ENCODE data around the gene BCAR3. TPM values are rescaled to one million over a fixed set of nuclear protein-coding genes. Genes with fewer than 3 reads are reported as not detected.

Gene BCAR3
- total RNA-seq, 1 donor from 2014 or later: 11.7 TPM

DNA sequence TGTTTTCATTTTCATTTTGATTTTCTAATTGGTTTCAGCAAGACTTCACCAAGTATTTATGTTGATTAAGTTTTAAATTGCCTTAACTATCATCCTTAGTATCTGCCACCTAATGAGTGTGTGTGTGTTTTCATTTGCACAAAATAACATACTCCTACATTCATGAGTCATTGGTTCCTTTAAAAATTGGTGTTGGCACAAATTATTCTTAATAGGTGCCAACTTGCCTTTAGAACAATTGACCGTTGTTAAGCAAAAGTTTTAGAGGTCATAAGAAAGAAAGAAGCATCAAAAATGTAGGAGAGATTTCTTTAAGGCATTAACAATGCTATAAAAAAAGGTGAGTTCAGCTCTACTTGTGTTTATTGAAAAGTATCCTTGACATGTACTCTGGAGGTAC, 156.2 kb downstream of the BCAR3 start:
- TF ChIP-seq, protein P1, sequence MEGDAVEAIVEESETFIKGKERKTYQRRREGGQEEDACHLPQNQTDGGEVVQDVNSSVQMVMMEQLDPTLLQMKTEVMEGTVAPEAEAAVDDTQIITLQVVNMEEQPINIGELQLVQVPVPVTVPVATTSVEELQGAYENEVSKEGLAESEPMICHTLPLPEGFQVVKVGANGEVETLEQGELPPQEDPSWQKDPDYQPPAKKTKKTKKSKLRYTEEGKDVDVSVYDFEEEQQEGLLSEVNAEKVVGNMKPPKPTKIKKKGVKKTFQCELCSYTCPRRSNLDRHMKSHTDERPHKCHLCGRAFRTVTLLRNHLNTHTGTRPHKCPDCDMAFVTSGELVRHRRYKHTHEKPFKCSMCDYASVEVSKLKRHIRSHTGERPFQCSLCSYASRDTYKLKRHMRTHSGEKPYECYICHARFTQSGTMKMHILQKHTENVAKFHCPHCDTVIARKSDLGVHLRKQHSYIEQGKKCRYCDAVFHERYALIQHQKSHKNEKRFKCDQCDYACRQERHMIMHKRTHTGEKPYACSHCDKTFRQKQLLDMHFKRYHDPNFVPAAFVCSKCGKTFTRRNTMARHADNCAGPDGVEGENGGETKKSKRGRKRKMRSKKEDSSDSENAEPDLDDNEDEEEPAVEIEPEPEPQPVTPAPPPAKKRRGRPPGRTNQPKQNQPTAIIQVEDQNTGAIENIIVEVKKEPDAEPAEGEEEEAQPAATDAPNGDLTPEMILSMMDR (IDR thresholded peaks at IDR 0.05): no peak
- TF ChIP-seq EZH2phosphoT487 (IDR thresholded peaks at IDR 0.05) (no peak), EZH2 (IDR thresholded peaks at IDR 0.05) (no peak)
- Mint-ChIP-seq H3K27ac (no peak overlapping the region), H3K36me3 (peaks cover 31% of the 10 kb centered on the region), H3K4me1 (no peaks in the 10 kb centered on the region), H3K4me3 (no peak overlapping the region), H3K27me3 (ENCODE audit: insufficient read depth, low read depth) (no peaks in the 10 kb centered on the region), H3K9me3 (peaks cover 9% of the 10 kb centered on the region)
- H3K4me1 ChIP-seq: no peaks in the 10 kb centered on the region
- no peak overlapping the region for H3K4me3 ChIP-seq
- no peak overlapping the region for H2AFZ ChIP-seq (replicated peaks)
- DNase-seq (ENCODE audit: low spot score): no peak
- H3K4me2 ChIP-seq: no peak overlapping the region
- no peak overlapping the region for H3K9ac ChIP-seq
- no peaks in the 10 kb centered on the region for H3K27me3 ChIP-seq
- H4K20me1 ChIP-seq (ENCODE audit: low read depth): peaks cover 31% of the 10 kb centered on the region
- no peak overlapping the region for H3K27ac ChIP-seq
- H3K36me3 ChIP-seq: peaks cover 20% of the 10 kb centered on the region
- peaks cover 56% of the 10 kb centered on the region for H3K79me2 ChIP-seq (ENCODE audit: low read depth)
- H3F3A ChIP-seq (ENCODE audit: low read depth): peaks cover 7% of the 10 kb centered on the region
- no peaks in the 10 kb centered on the region for H3K9me3 ChIP-seq (ENCODE audit: low read depth)

DNA sequence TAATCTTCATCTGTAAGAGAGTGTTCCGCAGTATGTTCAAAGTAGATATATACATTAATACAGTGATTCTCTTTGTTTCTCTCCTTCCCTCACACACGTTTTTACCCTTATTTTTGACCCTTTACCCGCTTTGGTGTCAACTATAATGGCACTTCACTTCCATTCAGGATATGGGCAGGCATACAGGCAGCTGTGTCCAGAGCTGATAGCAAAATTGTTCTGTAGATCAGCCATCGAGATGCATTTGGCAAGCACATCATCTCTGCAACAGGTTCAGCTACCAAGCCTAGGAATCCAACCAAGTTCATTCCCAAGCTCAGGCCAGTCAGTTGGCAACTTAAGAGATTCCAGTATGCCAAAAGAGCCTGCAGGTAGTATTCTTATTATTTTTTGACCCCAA, 158.9 kb downstream of the BCAR3 start:
- Histone ChIP-seq H3K9me3 (ENCODE audit: low read depth) (no peaks in the 10 kb centered on the region), H3K4me3 (no peak overlapping the region), H3K27ac (no peak overlapping the region), H3K27me3 (no peaks in the 10 kb centered on the region), H3K9ac (no peak overlapping the region), H3K4me1 (no peaks in the 10 kb centered on the region), H2AFZ (replicated peaks) (no peak overlapping the region), H3K79me2 (ENCODE audit: low read depth) (peaks cover 78% of the 10 kb centered on the region), H4K20me1 (ENCODE audit: low read depth) (peaks cover 32% of the 10 kb centered on the region), H3K36me3 (peaks cover 4% of the 10 kb centered on the region), H3F3A (ENCODE audit: low read depth) (no peaks in the 10 kb centered on the region), H3K4me2 (no peak overlapping the region)
- no peak for DNase-seq (ENCODE audit: low spot score)
- TF ChIP-seq, protein P1 (IDR thresholded peaks at IDR 0.05): no peak
- TF ChIP-seq EZH2phosphoT487 (IDR thresholded peaks at IDR 0.05) (no peak), EZH2 (IDR thresholded peaks at IDR 0.05) (no peak)
- H3K27me3 Mint-ChIP-seq (ENCODE audit: insufficient read depth, low read depth): peaks cover 4% of the 10 kb centered on the region
- peaks cover 9% of the 10 kb centered on the region for H3K9me3 Mint-ChIP-seq
- no peaks in the 10 kb centered on the region for H3K4me1 Mint-ChIP-seq
- H3K4me3 Mint-ChIP-seq: no peak overlapping the region
- peaks cover 40% of the 10 kb centered on the region for H3K36me3 Mint-ChIP-seq
- H3K27ac Mint-ChIP-seq: no peak overlapping the region

DNA sequence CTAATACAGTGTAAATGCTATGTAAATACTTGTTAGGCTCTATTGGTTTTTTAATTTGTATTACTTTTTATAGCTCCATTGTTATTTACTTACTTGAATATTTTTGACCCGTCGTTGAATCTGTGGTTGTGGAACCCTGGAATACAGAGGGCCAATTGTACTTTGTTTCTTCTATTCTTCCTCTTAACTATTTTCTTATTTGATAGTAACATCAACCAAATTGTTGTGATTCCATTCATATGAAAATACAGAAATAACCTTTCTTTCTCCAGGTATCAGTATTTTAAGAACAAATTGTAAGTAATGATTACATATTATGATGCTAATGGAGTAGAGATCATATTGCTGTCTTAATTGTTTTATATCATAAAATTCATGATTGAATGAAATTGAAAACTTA, 160.0 kb downstream of the BCAR3 start:
- DNase-seq (ENCODE audit: low spot score): no peak
- Histone ChIP-seq H3K9me3 (ENCODE audit: low read depth) (no peaks in the 10 kb centered on the region), H4K20me1 (ENCODE audit: low read depth) (peaks cover 32% of the 10 kb centered on the region), H2AFZ (replicated peaks) (no peak overlapping the region), H3K4me2 (no peak overlapping the region), H3K27ac (no peak overlapping the region), H3K27me3 (no peaks in the 10 kb centered on the region), H3K9ac (no peak overlapping the region), H3F3A (ENCODE audit: low read depth) (no peaks in the 10 kb centered on the region), H3K4me3 (no peak overlapping the region), H3K4me1 (no peaks in the 10 kb centered on the region), H3K36me3 (peaks cover 4% of the 10 kb centered on the region), H3K79me2 (ENCODE audit: low read depth) (peaks cover 89% of the 10 kb centered on the region)
- Mint-ChIP-seq H3K4me3 (no peak overlapping the region), H3K27me3 (ENCODE audit: insufficient read depth, low read depth) (peaks cover 4% of the 10 kb centered on the region), H3K9me3 (peaks cover 9% of the 10 kb centered on the region), H3K4me1 (no peaks in the 10 kb centered on the region), H3K27ac (no peak overlapping the region), H3K36me3 (peaks cover 47% of the 10 kb centered on the region)
- TF ChIP-seq, protein P1 (IDR thresholded peaks at IDR 0.05): no peak
- no peak for TF ChIP-seq EZH2phosphoT487 (IDR thresholded peaks at IDR 0.05)
- TF ChIP-seq EZH2 (IDR thresholded peaks at IDR 0.05): no peak
